A549 (cell line): ENCODE data around the gene RNF214. TPM values are rescaled to one million over a fixed set of nuclear protein-coding genes. Genes with fewer than 3 reads are reported as not detected.
A peak's percentile ranks its signal among the peaks of the same experiment; 100 is the strongest.

ENCODE experiments used
- ATAC-seq, 2 experiments: fragments of 200-7000 bp in 1 of 2; fragments of >200 bp in 1 of 2; cut with Nextera tagmentation in 1 of 2; cut with Tn5 transposase in 1 of 2; 3 replicates each; pipeline versions ENCODE4 v1.8.0 to v1.9.1; 2018 to 2020; ENCODE audit warnings: mild to moderate bottlenecking in 1 of 2, moderate library complexity in 1 of 2
- CTCF ChIA-PET: fragments of 300-600 bp; sonication (Branson Sonifier 250); formaldehyde crosslinking; extraction: SDS; loops from one replicate; lab custom pipeline; 2021; ENCODE audit warnings: antibody characterized with exemption, inconsistent platforms; lab: Yijun Ruan, JAX
- POLR2A ChIA-PET: fragments of 350-600 bp; formaldehyde crosslinking; extraction: SDS; loops from one replicate; lab custom pipeline; 2021; ENCODE audit warnings: antibody characterized with exemption, inconsistent platforms; lab: Yijun Ruan, JAX
- DNase-seq, 2 experiments: peaks; one replicate each; pipeline versions ENCODE4 v3.0.0 to v3.0.0-alpha.2; 2011 to 2016; ENCODE audit warnings: low read depth in 1 of 2, low spot score in 1 of 2
- FAIRE-seq: peaks from 2 replicates; lab custom pipeline; 2011; peaks lifted over from hg19 to GRCh38; lab: Jason Lieb, UNC
- H3K27ac ChIP-seq, 2 experiments: fragments of >200 bp; sonication (Bioruptor Twin); formaldehyde crosslinking; 3 replicates each; pipeline ENCODE4 v1.5.1; 2016 to 2017
- H3K4me1 ChIP-seq: fragments of >200 bp; sonication (Bioruptor Twin); formaldehyde crosslinking; 3 replicates; pipeline ENCODE4 v1.6.1; 2016
- H3K4me2 ChIP-seq: fragments of >200 bp; sonication (Bioruptor Twin); formaldehyde crosslinking; 3 replicates; pipeline ENCODE4 v1.6.1; 2016
- H3K4me3 ChIP-seq: fragments of >200 bp; sonication (Bioruptor Twin); formaldehyde crosslinking; 3 replicates; pipeline ENCODE4 v1.5.1; 2016
- H3K9me3 ChIP-seq: fragments of >200 bp; sonication (Bioruptor Twin); formaldehyde crosslinking; 3 replicates; pipeline ENCODE4 v1.6.1; 2016
- ESRRA ChIP-seq: fragments of 150-350 bp; IDR thresholded peaks from 2 replicates; pipeline ENCODE4 v1.6.1; 2014; ENCODE audit warnings: mild to moderate bottlenecking, low read length, borderline replicate concordance
- HDAC2 ChIP-seq: fragments of 200-600 bp; sonication (generic); IDR thresholded peaks from 2 replicates; pipeline ENCODE4 v1.6.1; 2016
- HOXB13 ChIP-seq: fragments of 250-450 bp; sonication (Bioruptor Pico); IDR thresholded peaks from 2 replicates; pipeline ENCODE4 v1.5.0; 2020; ENCODE audit warnings: low read depth, mild to moderate bottlenecking, moderate library complexity
- MYC ChIP-seq: IDR thresholded peaks from 2 replicates; pipeline ENCODE4 v1.6.1; 2012; ENCODE audit warnings: mild to moderate bottlenecking, inconsistent platforms, low read length, improper control_type of control experiment, borderline replicate concordance
- NPAS2 ChIP-seq: fragments of 250-450 bp; sonication (Bioruptor Pico); IDR thresholded peaks from 2 replicates; pipeline ENCODE4 v1.8.0; 2022; ENCODE audit warnings: mild to moderate bottlenecking, moderate library complexity, borderline replicate concordance
- NR3C1 ChIP-seq: fragments of >200 bp; sonication (Bioruptor Twin); formaldehyde crosslinking; IDR thresholded peaks from 3 replicates; pipeline ENCODE4 v1.6.1; 2017
- POLR2AphosphoS2 ChIP-seq: conservative IDR thresholded peaks from 2 replicates; pipeline ENCODE4 v1.6.1; 2012; ENCODE audit warnings: low read length, improper control_type of control experiment, inconsistent platforms
- RARB ChIP-seq: fragments of 250-450 bp; sonication (Bioruptor Pico); IDR thresholded peaks from 2 replicates; pipeline ENCODE4 v1.8.0; 2021; ENCODE audit warnings: mild to moderate bottlenecking, moderate library complexity
- RCOR1 ChIP-seq: fragments of 150-350 bp; IDR thresholded peaks from 2 replicates; pipeline ENCODE4 v1.6.1; 2014; ENCODE audit warnings: antibody characterized with exemption, low read length, low read depth
- RFX5 ChIP-seq: fragments of 450-650 bp; IDR thresholded peaks from 2 replicates; pipeline ENCODE4 v1.7.1; 2014; ENCODE audit warnings: antibody characterized with exemption, mild to moderate bottlenecking, moderate library complexity
- SREBF2 ChIP-seq: fragments of 450-650 bp; IDR thresholded peaks from 2 replicates; pipeline ENCODE4 v1.6.1; 2014; ENCODE audit warnings: mild to moderate bottlenecking, moderate library complexity
- TP53 ChIP-seq: fragments of 250-450 bp; sonication (Bioruptor Pico); IDR thresholded peaks from 2 replicates; pipeline ENCODE4 v1.5.0; 2021; ENCODE audit warnings: mild to moderate bottlenecking, moderate library complexity
- WGBS: methylation state at CpG from one replicate; pipeline ENCODE4 v1.1.6; 2017; ENCODE audit errors: missing lambda C conversion rate; 5-methylcytosine and 5-hydroxymethylcytosine counted together
- polyA plus RNA-seq, 4 experiments: library from polyadenylated mRNA; depleted of rRNA in 3 of 4; stranded (reverse); fragments of >200 nt; fragmentation: RNase III in 1 of 4; extraction: RNeasy Plus Mini Kit Qiagen cat#74134 plus additional on column Dnase treatment in 1 of 4; gene quantifications; 2 replicates in 3 of 4; 3 replicates in 1 of 4; pipeline ENCODE4 v1.2.3, GENCODE V29; 2011 to 2017
- TF ChIP-seq, protein P1 (sequence below): fragments of >200 bp; sonication (Bioruptor Twin); formaldehyde crosslinking; IDR thresholded peaks from 2 replicates; pipeline ENCODE4 v1.6.1; 2016
- TF ChIP-seq, protein P2 (sequence below): IDR thresholded peaks from 2 replicates; pipeline ENCODE4 v1.6.1; 2012
- TF ChIP-seq, protein P3 (sequence below): fragments of 150-350 bp; IDR thresholded peaks from 2 replicates; pipeline ENCODE4 v1.6.1; 2014; ENCODE audit warnings: low read depth, mild to moderate bottlenecking, low read length
- TF ChIP-seq, protein P4 (sequence below): IDR thresholded peaks from 2 replicates; pipeline ENCODE4 v1.6.1; 2012

Gene RNF214
- polyA plus RNA-seq, 2 of the 4 experiments (the other 2 are of a cell fraction): 11.0 to 15.9 TPM

DNA sequence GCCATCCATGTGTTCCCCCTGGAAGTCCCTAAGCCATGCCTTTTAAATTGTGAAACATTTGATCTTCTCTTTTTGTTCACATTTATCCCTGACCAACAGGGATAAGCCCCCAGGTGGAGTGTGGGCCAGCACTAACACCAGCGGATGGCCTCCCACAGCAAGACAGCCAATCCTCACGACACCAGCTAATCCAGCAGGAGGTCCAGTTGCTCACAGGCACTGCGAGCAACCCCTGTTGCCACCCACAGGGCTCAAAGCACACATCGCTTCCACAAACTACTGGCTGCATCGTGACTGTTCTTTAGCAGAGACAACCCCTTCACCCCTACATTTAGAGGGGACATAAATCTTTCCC is 2.6 kb upstream of the RNF214 start:
- no peak overlapping the region for H3K4me3 ChIP-seq
- 89% methylated on average over 5 of the region's 5 CpGs for WGBS
- POLR2A ChIA-PET: no interaction called here

DNA sequence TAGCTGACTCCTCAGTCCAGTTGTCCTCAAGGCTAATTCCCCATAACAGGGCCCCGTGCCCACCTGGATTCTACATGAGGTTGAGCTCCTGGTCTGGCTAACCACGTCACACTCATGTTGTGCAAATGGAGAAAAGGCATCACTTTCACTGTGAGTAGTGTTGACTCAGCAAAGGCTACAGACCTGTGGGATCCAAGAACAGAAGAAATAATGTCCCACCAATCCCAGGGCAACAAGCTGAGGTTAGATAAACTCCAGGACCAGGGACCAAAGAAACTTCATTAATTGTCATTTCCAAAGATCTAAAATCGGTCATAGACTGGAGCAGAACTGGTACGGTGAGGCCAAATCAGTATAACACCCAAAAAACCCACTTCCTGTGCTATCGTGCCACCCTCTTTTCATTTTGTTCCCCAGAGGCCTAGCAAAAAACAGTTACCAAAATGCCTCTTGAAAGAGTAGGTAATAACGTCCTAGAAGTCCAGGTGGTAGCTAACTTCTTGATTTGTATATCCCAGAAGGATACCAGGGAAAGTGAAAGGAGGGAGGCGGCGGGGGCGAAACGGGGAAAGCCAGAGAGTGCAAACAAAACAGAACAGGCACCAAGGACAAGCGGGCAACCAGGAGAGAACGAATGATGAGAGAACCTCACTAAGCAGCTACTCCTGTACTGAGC is 2.0 kb upstream of the RNF214 start:
- Histone ChIP-seq H3K4me2 (peak overlapping the region; percentile 89), H3K9me3 (no peaks in the 10 kb centered on the region), H3K27ac (no peak overlapping the region; a peak in 1 of 6 replicates), H3K4me3 (no peak overlapping the region), H3K4me1 (peaks cover 12% of the 10 kb centered on the region; the same call in 1 of the 3 replicates)
- TF ChIP-seq NR3C1: no peak
- TF ChIP-seq RCOR1: no peak
- TF ChIP-seq, protein P1, sequence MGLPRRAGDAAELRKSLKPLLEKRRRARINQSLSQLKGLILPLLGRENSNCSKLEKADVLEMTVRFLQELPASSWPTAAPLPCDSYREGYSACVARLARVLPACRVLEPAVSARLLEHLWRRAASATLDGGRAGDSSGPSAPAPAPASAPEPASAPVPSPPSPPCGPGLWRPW: no peak
- ATAC-seq (no peak), DNase-seq (no peak), FAIRE-seq (no peak)
- POLR2A ChIA-PET: no interaction called here
- 69% methylated on average over 12 of the region's 12 CpGs for WGBS
- CTCF ChIA-PET: interaction anchor here (0.9 to 7.4 kb wide), 6 partner anchors 8 to 439 kb away, joined by 3 to 69 read pairs (median 4); partner anchors contain the start of genes APOA5 and SIDT2

More for the DNA sequence above, 2.6 kb upstream of the RNF214 start:
- H3K4me2 ChIP-seq: no peak overlapping the region; the same call in 2 of the 3 replicates
- no peak overlapping the region for H3K27ac ChIP-seq
- no peak for TF ChIP-seq TP53 (CRISPR knock-in tag)
- no peak for TF ChIP-seq MYC
- TF ChIP-seq, protein P1: no peak
- TF ChIP-seq HOXB13 (CRISPR knock-in tag): no peak
- TF ChIP-seq NR3C1: no peak
- TF ChIP-seq, protein P2, sequence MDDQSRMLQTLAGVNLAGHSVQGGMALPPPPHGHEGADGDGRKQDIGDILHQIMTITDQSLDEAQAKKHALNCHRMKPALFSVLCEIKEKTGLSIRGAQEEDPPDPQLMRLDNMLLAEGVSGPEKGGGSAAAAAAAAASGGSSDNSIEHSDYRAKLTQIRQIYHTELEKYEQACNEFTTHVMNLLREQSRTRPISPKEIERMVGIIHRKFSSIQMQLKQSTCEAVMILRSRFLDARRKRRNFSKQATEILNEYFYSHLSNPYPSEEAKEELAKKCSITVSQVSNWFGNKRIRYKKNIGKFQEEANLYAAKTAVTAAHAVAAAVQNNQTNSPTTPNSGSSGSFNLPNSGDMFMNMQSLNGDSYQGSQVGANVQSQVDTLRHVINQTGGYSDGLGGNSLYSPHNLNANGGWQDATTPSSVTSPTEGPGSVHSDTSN: no peak
- no peak for TF ChIP-seq POLR2AphosphoS2
- no peak for TF ChIP-seq RARB (CRISPR knock-in tag)
- no peak for TF ChIP-seq SREBF2
- no peak for TF ChIP-seq RCOR1
- TF ChIP-seq, protein P3, sequence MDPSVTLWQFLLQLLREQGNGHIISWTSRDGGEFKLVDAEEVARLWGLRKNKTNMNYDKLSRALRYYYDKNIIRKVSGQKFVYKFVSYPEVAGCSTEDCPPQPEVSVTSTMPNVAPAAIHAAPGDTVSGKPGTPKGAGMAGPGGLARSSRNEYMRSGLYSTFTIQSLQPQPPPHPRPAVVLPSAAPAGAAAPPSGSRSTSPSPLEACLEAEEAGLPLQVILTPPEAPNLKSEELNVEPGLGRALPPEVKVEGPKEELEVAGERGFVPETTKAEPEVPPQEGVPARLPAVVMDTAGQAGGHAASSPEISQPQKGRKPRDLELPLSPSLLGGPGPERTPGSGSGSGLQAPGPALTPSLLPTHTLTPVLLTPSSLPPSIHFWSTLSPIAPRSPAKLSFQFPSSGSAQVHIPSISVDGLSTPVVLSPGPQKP: no peak
- no peak for TF ChIP-seq ESRRA
- no peak for TF ChIP-seq HDAC2
- TF ChIP-seq NPAS2 (CRISPR knock-in tag): no peak
- FAIRE-seq (no peak), DNase-seq (no peak), ATAC-seq (no peak)
- CTCF ChIA-PET: interaction anchor here (0.5 to 7.4 kb wide), 6 partner anchors 8 to 463 kb away, joined by 3 to 69 read pairs (median 4); partner anchors contain the start of genes APOA5 and SIDT2
- no peaks in the 10 kb centered on the region for H3K9me3 ChIP-seq
- peaks cover 12% of the 10 kb centered on the region; the same call in 1 of the 3 replicates for H3K4me1 ChIP-seq

DNA sequence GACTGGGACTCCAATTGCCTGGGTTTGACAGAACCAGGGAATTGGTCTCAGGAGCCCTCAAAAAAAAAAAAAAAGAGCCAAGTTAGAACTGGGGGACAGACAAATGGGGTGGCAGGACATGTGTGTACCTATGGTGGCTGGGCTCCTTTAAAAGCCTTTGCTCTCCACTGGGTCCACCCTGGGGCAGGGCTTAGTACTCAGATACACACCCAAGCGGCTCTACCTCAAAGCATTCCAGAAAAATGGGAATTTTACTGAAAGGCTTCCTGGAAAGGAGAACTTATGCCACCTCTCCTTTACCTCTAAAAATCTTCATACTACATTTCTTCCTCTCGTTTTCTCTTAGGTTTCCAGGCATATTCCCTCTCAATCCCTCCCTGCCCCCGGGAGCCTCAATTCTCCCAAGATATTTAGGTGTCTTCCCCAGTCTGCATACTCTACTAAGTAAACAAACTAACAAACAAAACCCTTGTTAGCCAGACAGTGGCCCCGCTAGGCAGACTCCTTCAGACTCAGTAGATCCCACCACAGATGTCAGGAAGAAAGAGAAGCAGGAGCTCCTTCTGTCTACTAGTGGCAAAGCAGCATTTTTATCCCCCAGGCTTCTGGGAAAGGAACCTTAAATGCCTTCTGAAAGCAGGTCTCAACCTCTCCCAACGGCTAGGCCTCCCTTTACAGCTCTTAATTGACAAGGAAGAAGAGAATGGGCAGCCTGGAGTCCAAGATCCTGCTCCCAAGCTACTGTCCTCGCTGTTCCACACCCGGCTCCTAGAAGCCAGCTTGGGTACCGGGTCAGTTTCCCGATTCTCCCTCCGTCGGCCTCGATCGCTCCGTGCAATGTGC is 1.3 kb upstream of the RNF214 start:
- Histone ChIP-seq H3K27ac (peak overlapping the region; percentile 82 to 100), H3K4me1 (peaks cover 12% of the 10 kb centered on the region; the same call in 1 of the 3 replicates), H3K9me3 (no peaks in the 10 kb centered on the region), H3K4me3 (peak overlapping the region; percentile 60), H3K4me2 (peak overlapping the region; percentile 89)
- ChIA-PET POLR2A (interaction anchor here (0.9 to 1.5 kb wide), 2 partner anchors 96 to 440 kb away, joined by 3 to 4 read pairs; partner anchors contain the start of genes APOA5 and CEP164), CTCF (interaction anchor here (0.7 to 7.4 kb wide), 9 partner anchors 9 to 440 kb away, joined by 3 to 69 read pairs (median 3); partner anchors contain the start of genes APOA5 and SIDT2)
- 4% methylated on average over 13 of the region's 14 CpGs for WGBS
- FAIRE-seq: no peak
- no peak for DNase-seq
- peak in 1 of 2 experiments; percentile 23; a peak in 1 of 6 replicates for ATAC-seq
- no peak for TF ChIP-seq RFX5
- TF ChIP-seq, protein P4, sequence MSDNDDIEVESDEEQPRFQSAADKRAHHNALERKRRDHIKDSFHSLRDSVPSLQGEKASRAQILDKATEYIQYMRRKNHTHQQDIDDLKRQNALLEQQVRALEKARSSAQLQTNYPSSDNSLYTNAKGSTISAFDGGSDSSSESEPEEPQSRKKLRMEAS: 0 out of 2 replicates have a peak, but pooled peaks have one; percentile 0
